Large intestine (tissue), 3 donors: ENCODE measurements around the gene CNNM2. TPM values are rescaled to one million over a fixed set of nuclear protein-coding genes. Genes with fewer than 3 reads are reported as not detected.
A peak's percentile ranks its signal among the peaks of the same experiment; 100 is the strongest.
"Not testable (repeated sequence)": the region's sequence is repeated elsewhere in the genome, so short reads cannot be mapped to it uniquely, and the experiment has no call there.

Experiments
- DNase-seq, 2 donors: peaks; one replicate each; pipeline versions ENCODE4 v3.0.0 to v3.0.0-alpha.2; 2013
- H3K27ac ChIP-seq: one replicate; pipeline ENCODE4 v1.5.1; 2013; ENCODE audit warnings: low read length
- H3K27me3 ChIP-seq: 2 replicates; pipeline ENCODE4 v1.6.1; 2013; ENCODE audit warnings: low read length; ENCODE audit not compliant: control insufficient read depth, insufficient read depth
- H3K36me3 ChIP-seq: 2 replicates; pipeline ENCODE4 v1.6.1; 2013; ENCODE audit warnings: low read length; ENCODE audit not compliant: control insufficient read depth, insufficient read depth
- H3K4me1 ChIP-seq: one replicate; pipeline ENCODE4 v1.6.1; 2013; ENCODE audit warnings: low read length; ENCODE audit not compliant: control insufficient read depth, insufficient read depth
- H3K4me3 ChIP-seq: one replicate; pipeline ENCODE4 v1.5.1; 2013; ENCODE audit warnings: low read length
- H3K9me3 ChIP-seq: one replicate; pipeline ENCODE4 v1.6.1; 2013; ENCODE audit warnings: mild to moderate bottlenecking, low read depth, low read length, moderate library complexity; ENCODE audit not compliant: control insufficient read depth
- WGBS: methylation state at CpG from one replicate; pipeline ENCODE4 v1.1.5; 2013; ENCODE audit warnings: low lambda C conversion rate; ENCODE audit not compliant: insufficient coverage; 5-methylcytosine and 5-hydroxymethylcytosine counted together
- polyA plus RNA-seq: library from polyadenylated mRNA; unstranded; fragments of 120-200 nt; gene quantifications from one replicate; pipeline ENCODE4 v1.2.1, GENCODE V29; 2013

The CNNM2 gene
- polyA plus RNA-seq, 1 donor, result 12.5 TPM

DNA sequence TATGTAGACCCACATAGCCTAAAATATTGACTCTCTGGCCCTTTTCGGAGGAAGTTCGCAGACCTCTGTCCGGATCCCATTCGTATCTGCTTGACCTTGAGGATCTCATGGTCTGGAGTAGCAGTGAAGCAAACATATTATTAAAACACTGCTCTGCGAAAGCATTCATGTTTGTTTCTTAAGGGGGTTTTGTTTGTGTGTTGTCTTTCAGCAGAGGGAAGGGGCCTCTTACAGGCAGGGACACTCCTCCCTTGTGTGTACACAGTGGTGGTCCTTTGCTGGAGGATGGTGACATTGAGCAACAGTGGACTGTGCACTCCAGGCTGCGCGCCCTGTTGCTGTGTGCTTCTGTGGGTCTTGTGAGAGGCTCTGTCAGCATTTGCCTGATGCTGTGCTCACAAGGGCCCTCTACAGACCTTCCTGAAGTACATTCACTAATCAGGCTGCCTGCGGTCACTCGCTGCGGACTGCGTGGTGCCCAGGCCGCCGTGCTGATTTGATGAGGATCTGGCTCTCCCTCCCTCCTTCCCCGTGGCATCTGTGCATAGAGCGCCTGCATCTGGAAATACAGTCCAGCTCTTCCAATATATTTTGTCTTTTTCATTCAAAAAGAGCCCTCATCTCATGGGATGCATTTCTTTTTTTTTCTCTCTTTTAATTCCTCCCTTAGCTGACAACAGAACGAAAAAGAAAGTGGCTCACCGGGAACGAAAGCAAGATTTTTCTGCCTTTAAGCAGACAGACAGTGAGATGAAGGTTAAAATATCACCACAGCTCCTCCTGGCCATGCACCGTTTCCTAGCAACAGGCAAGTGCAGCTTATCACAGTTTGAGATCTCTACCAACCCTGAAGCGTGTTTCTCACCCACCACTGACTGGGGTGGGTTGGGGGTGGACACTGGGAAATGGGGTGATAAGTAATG lies 135.8 kb downstream of the CNNM2 start:
- H3K27ac ChIP-seq, result peak overlapping the region; percentile 46
- DNase-seq, result peak; percentile 84 to 92
- peak overlapping the region; percentile 25 for H3K4me3 ChIP-seq
- peaks cover 21% of the 10 kb centered on the region for H3K36me3 ChIP-seq
- peaks cover 9% of the 10 kb centered on the region for H3K4me1 ChIP-seq
- no peaks in the 10 kb centered on the region for H3K9me3 ChIP-seq
- H3K27me3 ChIP-seq, result no peaks in the 10 kb centered on the region
- WGBS, result no CpG with 5 or more reads among the region's 20 CpGs

DNA sequence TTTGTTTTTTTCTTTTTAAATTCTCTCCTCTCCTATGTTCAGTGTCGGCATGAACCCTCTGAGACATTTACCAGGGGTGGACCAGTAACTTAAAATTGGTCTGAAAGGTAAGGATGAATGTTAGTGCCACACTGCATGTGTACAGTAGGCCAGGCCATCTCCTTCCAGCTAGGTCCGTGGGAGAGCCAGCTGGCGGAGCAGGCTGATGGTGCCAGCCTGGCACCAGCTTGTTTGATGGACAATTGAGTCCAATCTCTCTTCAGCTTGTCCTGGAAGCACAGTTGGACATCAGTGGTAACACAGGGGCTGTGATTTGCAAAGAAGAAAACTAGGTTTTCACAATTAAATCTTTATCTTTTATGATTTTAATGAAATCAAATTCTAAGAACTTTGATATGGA lies 136.5 kb downstream of the CNNM2 start:
- no peak overlapping the region for H3K27ac ChIP-seq
- no peaks in the 10 kb centered on the region for H3K27me3 ChIP-seq
- no peak for DNase-seq
- no CpG with 5 or more reads among the region's 3 CpGs for WGBS
- peaks cover 9% of the 10 kb centered on the region for H3K4me1 ChIP-seq
- H3K4me3 ChIP-seq, result no peak overlapping the region
- H3K36me3 ChIP-seq, result peaks cover 21% of the 10 kb centered on the region
- H3K9me3 ChIP-seq, result no peaks in the 10 kb centered on the region

DNA sequence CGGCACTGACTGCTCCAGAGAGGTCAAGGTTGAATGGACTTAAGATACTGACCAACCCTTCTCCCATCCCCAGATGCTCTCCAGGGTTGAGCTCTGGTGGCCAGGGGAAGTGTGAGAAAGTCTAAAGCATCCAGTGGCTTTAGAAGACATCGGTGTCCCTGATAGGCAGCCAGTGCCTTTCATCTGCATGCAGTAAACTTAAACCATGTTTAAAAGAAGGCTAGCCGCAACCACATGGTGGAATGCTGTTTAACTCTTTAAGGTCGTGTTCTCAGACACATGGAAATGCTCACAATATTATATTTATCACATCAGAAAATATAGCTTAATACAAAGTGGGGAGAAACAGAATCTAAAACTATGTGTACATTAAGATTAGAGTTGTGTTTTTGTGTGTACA lies 137.0 kb downstream of the CNNM2 start:
- WGBS, result no CpG with 5 or more reads among the region's 4 CpGs
- Histone ChIP-seq H3K27me3 (no peaks in the 10 kb centered on the region), H3K9me3 (no peaks in the 10 kb centered on the region), H3K4me3 (no peak overlapping the region), H3K4me1 (peaks cover 9% of the 10 kb centered on the region), H3K36me3 (peaks cover 21% of the 10 kb centered on the region), H3K27ac (no peak overlapping the region)
- no peak for DNase-seq

DNA sequence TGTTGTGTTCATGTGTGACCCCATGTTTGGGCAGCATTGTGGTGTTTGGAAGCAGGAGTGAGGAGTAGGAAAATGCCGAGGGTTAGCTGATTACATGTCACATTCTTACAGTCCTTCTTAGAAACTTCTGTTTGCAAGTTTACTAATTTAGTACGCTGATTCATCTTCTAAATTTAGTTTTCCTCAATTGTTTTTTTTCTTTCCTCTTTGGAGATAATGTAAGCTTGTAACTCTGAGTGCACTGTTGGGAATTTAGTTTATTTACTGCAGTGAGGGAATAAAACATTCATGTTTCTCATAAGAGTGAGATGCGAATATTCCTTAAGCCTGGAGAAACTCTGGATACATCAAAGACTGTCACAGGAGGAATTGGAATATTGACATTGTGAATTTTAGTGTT lies 139.9 kb downstream of the CNNM2 start:
- Histone ChIP-seq H3K4me1 (peaks cover 9% of the 10 kb centered on the region), H3K9me3 (no peaks in the 10 kb centered on the region), H3K27me3 (no peaks in the 10 kb centered on the region), H3K27ac (no peak overlapping the region), H3K4me3 (no peak overlapping the region), H3K36me3 (peaks cover 13% of the 10 kb centered on the region)
- WGBS, result 100% methylated on average over 1 of the region's 3 CpGs
- DNase-seq, result no peak

DNA sequence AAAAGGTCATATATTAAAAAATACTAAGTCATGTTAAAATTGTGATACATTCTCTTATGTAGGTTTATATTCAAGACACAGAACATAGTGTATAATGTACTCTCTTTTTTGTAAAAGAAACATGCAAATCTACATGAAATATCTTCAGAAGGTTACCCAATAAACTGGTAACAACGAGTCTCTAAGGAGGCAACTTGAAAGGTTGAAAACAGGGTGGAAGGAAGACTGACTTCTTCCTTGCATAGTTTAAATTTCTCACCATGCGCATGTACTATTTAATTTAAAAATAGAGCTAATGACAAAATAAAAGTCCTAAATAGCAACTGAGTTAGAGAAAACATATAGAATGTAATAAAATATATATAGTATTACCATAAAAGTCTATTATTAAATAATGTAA lies 142.5 kb downstream of the CNNM2 start:
- DNase-seq, result no peak
- no peak overlapping the region for H3K4me3 ChIP-seq
- peaks cover 13% of the 10 kb centered on the region for H3K36me3 ChIP-seq
- H3K9me3 ChIP-seq, result no peaks in the 10 kb centered on the region
- no peak overlapping the region for H3K27ac ChIP-seq
- WGBS, result 71% methylated on average over 1 of the region's 2 CpGs
- no peaks in the 10 kb centered on the region for H3K4me1 ChIP-seq
- no peaks in the 10 kb centered on the region for H3K27me3 ChIP-seq

DNA sequence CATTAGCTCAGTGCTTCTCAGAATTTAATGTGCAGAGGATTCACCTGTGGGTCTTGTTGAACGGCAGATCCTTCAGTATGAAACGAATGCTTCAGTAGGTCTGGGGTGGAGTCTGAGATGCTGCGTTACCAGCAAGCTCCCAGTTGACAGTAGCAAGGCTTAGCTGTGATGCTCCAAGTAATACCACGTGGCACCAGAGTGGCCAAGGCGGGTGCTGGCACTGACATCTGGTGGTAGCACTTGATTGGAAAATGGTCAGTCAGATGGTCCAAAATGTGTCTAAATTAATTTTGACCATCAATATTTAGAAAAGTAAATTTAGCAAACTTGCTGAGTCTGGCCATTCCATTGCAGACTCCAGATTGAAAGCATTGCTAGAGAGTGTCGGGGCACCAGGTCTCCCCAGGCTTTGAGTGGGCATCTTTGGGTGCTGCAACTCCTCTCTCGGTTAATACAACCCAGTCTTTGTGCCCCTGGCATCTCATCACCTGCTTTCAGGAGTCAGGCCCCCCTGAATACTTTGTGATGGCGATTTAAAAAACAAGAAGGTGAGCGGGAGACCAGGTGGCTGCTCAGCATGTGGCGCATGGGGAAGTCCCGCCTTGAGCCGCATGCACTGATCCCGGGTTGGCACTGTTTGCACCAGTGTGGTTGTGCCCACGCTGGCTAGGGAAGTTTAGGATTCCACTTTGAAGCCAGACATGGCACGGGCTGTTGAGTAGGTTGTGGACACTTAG lies 144.9 kb downstream of the CNNM2 start:
- no peak overlapping the region for H3K27ac ChIP-seq
- H3K4me1 ChIP-seq, result no peaks in the 10 kb centered on the region
- H3K36me3 ChIP-seq, result peaks cover 11% of the 10 kb centered on the region
- DNase-seq, result no peak
- H3K9me3 ChIP-seq, result no peaks in the 10 kb centered on the region
- no peaks in the 10 kb centered on the region for H3K27me3 ChIP-seq
- no peak overlapping the region for H3K4me3 ChIP-seq
- no CpG with 5 or more reads among the region's 15 CpGs for WGBS

DNA sequence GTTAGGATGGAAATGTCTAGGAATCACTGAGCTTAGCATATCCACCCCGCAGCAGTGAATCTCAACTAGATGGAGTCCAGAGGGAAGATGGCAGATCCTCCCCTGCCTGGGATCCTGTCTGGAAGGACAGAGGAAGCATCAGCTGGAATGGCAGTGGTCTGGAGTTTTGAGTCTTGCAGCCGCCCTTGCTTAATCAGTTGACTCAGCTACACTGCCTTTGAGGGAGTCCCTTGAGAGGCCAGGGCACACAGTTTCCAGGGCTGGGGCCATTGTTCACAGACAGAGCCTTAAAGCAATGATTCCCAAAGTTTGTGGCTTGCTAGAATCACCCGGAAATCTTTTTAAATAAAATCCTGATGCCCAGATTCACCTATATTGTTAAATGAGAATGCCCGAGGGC lies 146.9 kb downstream of the CNNM2 start:
- no peak overlapping the region for H3K27ac ChIP-seq
- DNase-seq, result no peak
- WGBS, result 100% methylated on average over 1 of the region's 4 CpGs
- no peaks in the 10 kb centered on the region for H3K9me3 ChIP-seq
- H3K36me3 ChIP-seq, result peaks cover 22% of the 10 kb centered on the region
- no peaks in the 10 kb centered on the region for H3K4me1 ChIP-seq
- no peaks in the 10 kb centered on the region for H3K27me3 ChIP-seq
- H3K4me3 ChIP-seq, result no peak overlapping the region

DNA sequence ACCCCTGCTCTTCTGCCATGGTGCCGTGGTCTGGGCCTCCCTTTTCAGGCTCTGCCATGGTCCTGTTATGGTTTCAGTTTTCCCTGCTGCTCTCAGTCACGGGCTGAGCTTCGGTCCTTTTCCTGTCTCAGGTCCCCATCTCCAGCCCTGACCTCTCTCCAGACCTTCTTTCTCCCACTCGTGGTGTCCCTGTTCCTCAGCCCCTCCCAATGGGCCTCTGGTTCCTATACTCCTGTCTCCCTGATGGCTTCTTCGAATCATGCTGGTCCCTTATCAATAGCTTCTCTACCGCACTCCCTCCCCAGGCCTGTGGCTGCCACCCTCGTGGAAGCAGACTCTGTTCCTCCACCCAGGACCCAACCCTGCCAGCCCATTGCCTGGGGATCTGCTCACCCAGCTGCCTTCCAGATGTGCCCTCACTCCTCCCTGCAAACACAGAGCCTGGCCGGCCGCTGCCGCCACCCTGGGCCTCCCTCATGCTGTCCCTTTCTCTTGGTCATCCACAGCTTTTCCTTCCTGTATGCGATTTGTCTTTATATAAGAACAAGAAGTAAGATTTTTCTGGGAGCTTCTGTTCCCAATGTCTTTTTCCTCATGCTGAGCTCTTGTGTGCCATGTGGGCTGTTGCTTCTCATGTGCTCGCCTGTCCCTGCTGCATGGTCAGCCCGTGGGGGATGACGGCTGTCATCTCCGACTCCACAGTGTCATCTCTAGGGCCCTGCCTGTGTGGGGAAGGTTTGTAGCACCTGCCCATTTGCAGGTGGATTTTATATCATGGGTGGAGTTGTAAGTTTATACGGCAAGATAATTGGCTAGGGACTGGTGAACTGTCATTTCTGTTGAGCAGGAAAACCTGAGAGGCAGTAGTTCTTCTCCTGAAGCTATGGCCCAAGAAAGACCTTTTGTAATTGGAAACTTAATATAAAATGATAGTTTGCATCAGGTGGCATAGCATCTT lies 148.3 kb downstream of the CNNM2 start:
- no peak for DNase-seq
- Histone ChIP-seq H3K27me3 (no peaks in the 10 kb centered on the region), H3K9me3 (no peaks in the 10 kb centered on the region), H3K4me1 (no peaks in the 10 kb centered on the region), H3K4me3 (no peak overlapping the region), H3K27ac (no peak overlapping the region), H3K36me3 (peaks cover 29% of the 10 kb centered on the region)
- WGBS, result 92% methylated on average over 4 of the region's 16 CpGs

DNA sequence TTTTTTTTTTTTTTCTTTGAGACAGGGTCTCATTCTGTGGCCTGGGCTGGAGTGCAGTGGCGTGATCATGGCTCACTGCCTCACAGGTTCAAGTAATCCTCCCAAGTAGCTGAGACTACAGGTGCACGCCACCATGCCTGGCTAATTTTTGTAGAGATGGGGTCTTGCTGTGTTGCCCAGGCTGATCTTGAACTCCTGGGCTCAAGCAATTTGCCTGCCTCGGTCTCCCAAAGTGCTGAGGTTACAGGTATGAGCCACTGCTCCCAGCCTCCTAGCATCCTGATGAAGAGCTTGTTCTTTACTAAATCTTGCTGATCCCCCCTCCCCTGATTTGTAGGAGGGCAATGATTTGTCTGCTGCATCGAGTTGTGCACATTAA lies 149.0 kb downstream of the CNNM2 start:
- WGBS, result no CpG with 5 or more reads among the region's 4 CpGs

DNA sequence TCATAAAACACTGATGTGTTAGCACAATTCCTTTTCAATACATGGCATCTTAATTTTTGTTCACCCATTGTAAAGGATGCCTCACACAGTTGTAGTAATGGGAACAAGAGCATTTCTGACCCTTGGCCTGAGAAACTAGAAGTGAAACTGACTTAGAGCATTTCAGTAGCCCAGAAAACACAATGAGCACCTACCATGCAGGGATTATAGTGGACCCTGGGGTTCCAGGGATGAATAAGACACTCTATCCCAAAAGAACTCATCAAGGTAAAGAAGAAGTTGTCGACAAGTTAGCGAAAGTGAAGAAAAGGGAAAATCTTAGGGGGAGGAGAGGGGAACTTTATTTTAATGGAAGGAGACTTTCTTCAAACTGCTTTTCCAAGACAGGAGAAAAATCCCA lies 149.4 kb downstream of the CNNM2 start:
- H3K36me3 ChIP-seq, result peaks cover 36% of the 10 kb centered on the region
- H3K27ac ChIP-seq, result no peak overlapping the region
- peak in 1 of 2 donors; percentile 32 for DNase-seq

More for the DNA sequence above, 149.0 kb downstream of the CNNM2 start:
- H3K27ac ChIP-seq, H3K4me3 ChIP-seq, H3K4me1 ChIP-seq, H3K9me3 ChIP-seq, H3K27me3 ChIP-seq, DNase-seq: not testable (repeated sequence)
- H3K36me3 ChIP-seq, result peaks cover 35% of the 10 kb centered on the region

More for the DNA sequence above, 149.4 kb downstream of the CNNM2 start:
- no CpG with 5 or more reads among the region's 2 CpGs for WGBS
- Histone ChIP-seq H3K27me3 (no peaks in the 10 kb centered on the region), H3K9me3 (no peaks in the 10 kb centered on the region), H3K4me1 (no peaks in the 10 kb centered on the region), H3K4me3 (no peak overlapping the region)
